Activated T-helper 2 cell treated with anti-CD3 and anti-CD28 coated beads, Interferon-gamma antibody, Interleukin-2, Interleukin-4, amounts not matched to agents 10 μg/mL and 5 μg/mL and 100 μg/mL, durations not matched to agents 14 hours and 24 hours and 36 hours (primary cell): ENCODE data around the gene CIDEC. TPM values are rescaled to one million over a fixed set of nuclear protein-coding genes. Genes with fewer than 3 reads are reported as not detected.
"Not testable (repeated sequence)": the region's sequence is repeated elsewhere in the genome, so short reads cannot be mapped to it uniquely, and the experiment has no call there.

Experiments
- DNase-seq: peaks from one replicate; pipeline ENCODE4 v3.0.0; 2021; ENCODE audit warnings: low spot score
- H3K27ac Mint-ChIP-seq: one replicate; pipeline ENCODE4 v1.8.0; 2021; ENCODE audit warnings: mixed read lengths
- H3K27me3 Mint-ChIP-seq: one replicate; pipeline ENCODE4 v1.8.0; 2021; ENCODE audit warnings: low read depth, mixed read lengths
- H3K36me3 Mint-ChIP-seq: one replicate; pipeline ENCODE4 v1.8.0; 2021; ENCODE audit warnings: low read depth, mixed read lengths
- H3K4me1 Mint-ChIP-seq: one replicate; pipeline ENCODE4 v1.8.0; 2021; ENCODE audit warnings: low read depth, mixed read lengths
- H3K4me3 Mint-ChIP-seq: one replicate; pipeline ENCODE4 v1.8.0; 2021; ENCODE audit warnings: low read depth, mild to moderate bottlenecking, moderate library complexity, mixed read lengths
- H3K9me3 Mint-ChIP-seq: one replicate; pipeline ENCODE4 v1.8.0; 2021; ENCODE audit warnings: mixed read lengths
- intact Hi-C: fragments of 100-400 bp; cut with micrococcal nuclease; formaldehyde crosslinking; loops from one replicate; pipeline ENCODE4 v1.15.1; 2023
- total RNA-seq: library from RNA; stranded (reverse); gene quantifications from 2 replicates; pipeline ENCODE4 v1.2.3, GENCODE V29; 2022

CIDEC gene
- total RNA-seq, 1 donor from 2014 or later = not detected

DNA sequence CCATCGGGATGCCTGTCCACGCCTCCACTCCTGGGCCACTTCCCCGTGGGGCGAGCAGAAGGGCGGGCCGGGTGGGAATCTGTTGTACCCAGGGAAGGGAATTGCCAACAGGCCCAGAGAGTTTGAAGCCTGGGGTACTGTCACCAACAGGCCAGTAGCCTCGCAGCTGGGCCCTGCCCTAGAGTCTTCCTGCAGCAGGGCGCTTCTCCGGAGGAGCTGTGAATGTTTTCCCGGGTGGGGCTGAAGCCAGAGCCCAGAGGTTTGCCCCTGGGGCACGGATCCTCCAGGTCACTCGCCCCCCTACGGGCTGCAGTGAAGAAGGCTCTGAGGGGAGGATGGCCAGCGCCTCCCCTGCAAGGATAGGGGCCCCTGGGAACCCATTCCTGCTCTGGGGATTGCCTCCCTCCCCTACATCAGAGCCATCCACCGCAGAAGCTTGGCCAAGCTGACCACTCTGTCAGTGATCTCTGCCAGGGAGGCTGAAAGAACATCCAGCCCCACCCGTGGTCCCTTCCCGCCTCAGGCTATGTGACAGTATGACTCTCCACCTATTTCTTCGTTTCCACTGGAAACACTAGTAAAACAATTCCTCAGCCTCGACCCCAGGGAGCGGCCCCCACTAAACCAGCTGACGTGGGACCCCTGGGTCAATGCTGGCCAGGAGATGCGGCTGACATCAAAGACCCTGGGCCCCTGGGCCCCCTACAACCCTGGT is 16.8 kb downstream of the CIDEC start:
- H3K4me3 Mint-ChIP-seq = no peak overlapping the region
- intact Hi-C loops = no loop called here
- peaks cover 9% of the 10 kb centered on the region for H3K27me3 Mint-ChIP-seq
- H3K27ac Mint-ChIP-seq = no peak overlapping the region
- no peak for DNase-seq
- H3K36me3 Mint-ChIP-seq = no peaks in the 10 kb centered on the region
- H3K9me3 Mint-ChIP-seq = no peaks in the 10 kb centered on the region
- H3K4me1 Mint-ChIP-seq = no peaks in the 10 kb centered on the region

DNA sequence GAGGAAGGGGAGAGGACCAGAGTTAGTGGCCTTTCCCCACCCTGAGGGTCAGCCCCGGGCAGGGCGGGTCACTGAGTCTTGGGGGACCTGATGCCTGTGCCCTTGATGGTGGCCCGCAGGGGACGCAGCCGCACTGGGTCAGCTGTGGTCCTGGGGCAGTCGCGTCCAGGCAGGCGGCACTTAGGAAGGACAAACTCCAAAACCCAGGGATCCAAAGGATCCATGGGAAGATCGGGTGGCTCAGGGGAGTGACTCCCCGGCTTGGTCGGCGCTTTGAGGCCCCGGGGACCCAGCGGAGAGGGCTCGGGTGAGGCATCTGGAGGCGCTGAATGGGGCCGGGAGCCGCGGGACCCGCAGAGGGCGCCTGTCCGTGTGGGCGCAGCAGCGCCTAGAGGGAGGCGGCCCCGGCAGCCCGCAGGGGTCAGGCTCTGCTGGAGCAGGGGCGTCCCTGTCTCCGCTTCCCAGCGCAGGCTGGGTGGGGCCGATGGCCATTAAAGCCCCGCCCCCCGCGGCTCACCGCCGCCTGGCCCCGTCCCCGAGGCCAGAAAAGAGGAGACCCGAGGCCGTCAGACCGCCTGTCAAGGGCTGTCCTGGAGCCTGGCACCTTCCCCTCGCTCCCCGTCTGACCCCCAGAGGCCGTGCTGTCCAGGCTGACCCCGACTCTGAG is 17.5 kb downstream of the CIDEC start:
- Mint-ChIP-seq H3K9me3 (no peaks in the 10 kb centered on the region), H3K36me3 (no peaks in the 10 kb centered on the region), H3K4me1 (no peaks in the 10 kb centered on the region), H3K27me3 (peaks cover 9% of the 10 kb centered on the region), H3K27ac (no peak overlapping the region), H3K4me3 (peak overlapping the region; percentile 8)
- DNase-seq = no peak
- intact Hi-C loops = no loop called here

- no peaks in the 10 kb centered on the region for H3K9me3 Mint-ChIP-seq
Observed at GRCh38 chr3:9861626-9862130, 18.4 kb downstream of the CIDEC start.

GRCh38 chr3:9861201-9861600 is 18.9 kb downstream of the CIDEC start:
- Mint-ChIP-seq H3K4me3 (no peak overlapping the region), H3K27ac (no peak overlapping the region), H3K4me1 (no peaks in the 10 kb centered on the region), H3K36me3 (no peaks in the 10 kb centered on the region), H3K9me3 (no peaks in the 10 kb centered on the region), H3K27me3 (peaks cover 9% of the 10 kb centered on the region)
- no peak for DNase-seq
- intact Hi-C loops = no loop called here

More at GRCh38 chr3:9861626-9862130, 18.4 kb downstream of the CIDEC start:
- no peak overlapping the region for H3K27ac Mint-ChIP-seq
- intact Hi-C loops = no loop called here
- H3K4me3 Mint-ChIP-seq = no peak overlapping the region
- DNase-seq = no peak
- H3K27me3 Mint-ChIP-seq = peaks cover 9% of the 10 kb centered on the region
- H3K36me3 Mint-ChIP-seq = no peaks in the 10 kb centered on the region
- no peaks in the 10 kb centered on the region for H3K4me1 Mint-ChIP-seq

GRCh38 chr3:9859530-9860025 is 20.5 kb downstream of the CIDEC start:
- Mint-ChIP-seq H3K9me3 (no peaks in the 10 kb centered on the region), H3K36me3 (no peaks in the 10 kb centered on the region), H3K27ac (no peak overlapping the region), H3K27me3 (peaks cover 9% of the 10 kb centered on the region), H3K4me1 (no peaks in the 10 kb centered on the region), H3K4me3 (no peak overlapping the region)
- DNase-seq = no peak
- intact Hi-C loops = no loop called here

DNA sequence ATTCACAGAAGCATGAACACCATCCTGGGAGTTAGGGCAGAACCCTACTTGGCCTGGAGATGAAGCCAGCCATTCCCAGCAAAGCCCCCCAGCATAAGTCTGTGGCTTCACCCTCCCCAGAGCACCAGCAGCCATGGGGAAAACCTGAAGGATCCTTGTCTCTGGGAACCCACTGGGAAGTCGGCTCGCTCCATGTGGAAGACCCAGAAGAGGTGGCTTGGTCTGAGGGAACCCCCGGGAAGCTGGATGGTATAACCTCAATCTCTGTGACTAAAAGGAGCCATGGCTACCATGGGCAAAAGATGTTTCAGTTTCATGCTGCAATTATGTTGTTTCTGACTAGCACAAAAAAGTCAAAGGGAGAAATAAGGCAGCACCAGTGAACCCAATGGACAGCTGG is 24.5 kb downstream of the CIDEC start:
- H3K27me3 Mint-ChIP-seq = peaks cover 22% of the 10 kb centered on the region
- H3K27ac Mint-ChIP-seq = no peak overlapping the region
- H3K4me1 Mint-ChIP-seq = peaks cover 6% of the 10 kb centered on the region
- intact Hi-C loops = no loop called here
- H3K36me3 Mint-ChIP-seq = no peaks in the 10 kb centered on the region
- no peak overlapping the region for H3K4me3 Mint-ChIP-seq
- no peaks in the 10 kb centered on the region for H3K9me3 Mint-ChIP-seq
- DNase-seq = no peak

- peaks cover 28% of the 10 kb centered on the region for H3K27me3 Mint-ChIP-seq
- H3K4me1 Mint-ChIP-seq, H3K36me3 Mint-ChIP-seq, intact Hi-C loops, H3K4me3 Mint-ChIP-seq, DNase-seq, H3K9me3 Mint-ChIP-seq, H3K27ac Mint-ChIP-seq: not testable (repeated sequence)
Observed at GRCh38 chr3:9854291-9854940, 25.6 kb downstream of the CIDEC start.

DNA sequence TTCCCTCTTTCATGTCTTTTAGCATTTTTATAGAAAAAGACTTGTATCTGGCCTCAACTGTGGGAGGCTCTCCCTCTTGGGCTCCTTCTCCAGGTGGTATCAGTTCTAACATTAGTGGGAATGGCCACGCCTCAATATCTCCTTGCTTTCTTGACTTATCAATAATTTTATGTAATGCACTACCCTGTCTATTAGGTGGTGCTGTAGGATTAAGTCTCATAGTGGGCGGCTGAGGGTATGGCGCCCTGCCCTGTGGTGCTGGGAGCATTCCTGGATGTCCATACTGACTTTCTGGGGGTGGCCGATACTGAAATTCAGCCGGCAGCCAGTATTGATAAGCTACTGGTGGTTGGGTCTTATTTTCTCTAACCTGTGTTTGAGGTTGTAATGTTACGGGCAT is 27.5 kb downstream of the CIDEC start:
- Mint-ChIP-seq H3K36me3 (no peaks in the 10 kb centered on the region), H3K4me1 (peaks cover 7% of the 10 kb centered on the region), H3K27me3 (peaks cover 28% of the 10 kb centered on the region), H3K4me3 (no peak overlapping the region), H3K27ac (no peak overlapping the region), H3K9me3 (no peaks in the 10 kb centered on the region)
- intact Hi-C loops = no loop called here
- DNase-seq = no peak

- H3K9me3 Mint-ChIP-seq, H3K27ac Mint-ChIP-seq, H3K4me1 Mint-ChIP-seq, H3K36me3 Mint-ChIP-seq, intact Hi-C loops, H3K4me3 Mint-ChIP-seq, DNase-seq: not testable (repeated sequence)
- peaks cover 28% of the 10 kb centered on the region for H3K27me3 Mint-ChIP-seq
Observed at GRCh38 chr3:9851926-9852325, 28.1 kb downstream of the CIDEC start.

DNA sequence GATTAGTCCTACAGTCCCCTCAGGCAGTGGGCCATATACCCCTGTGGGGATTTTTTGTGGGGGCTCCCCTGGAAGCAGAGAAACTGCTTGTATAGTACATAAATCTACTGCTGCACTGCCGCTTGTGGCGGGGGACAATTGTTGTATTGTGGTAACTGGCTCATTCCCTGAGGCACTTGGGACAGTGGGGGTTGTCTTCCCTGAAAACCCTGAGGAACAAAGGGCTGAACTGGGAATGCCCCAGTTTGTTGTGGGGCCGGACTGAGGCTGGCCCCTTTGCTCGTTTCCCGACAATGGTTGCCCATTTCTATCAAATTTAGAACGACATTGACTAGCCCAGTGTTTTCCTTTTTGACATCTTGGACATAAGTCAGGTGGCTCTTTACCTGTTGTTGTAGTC is 28.7 kb downstream of the CIDEC start:
- H3K9me3 Mint-ChIP-seq, H3K4me3 Mint-ChIP-seq, H3K4me1 Mint-ChIP-seq, intact Hi-C loops, H3K36me3 Mint-ChIP-seq, DNase-seq, H3K27ac Mint-ChIP-seq: not testable (repeated sequence)
- H3K27me3 Mint-ChIP-seq = peaks cover 28% of the 10 kb centered on the region

DNA sequence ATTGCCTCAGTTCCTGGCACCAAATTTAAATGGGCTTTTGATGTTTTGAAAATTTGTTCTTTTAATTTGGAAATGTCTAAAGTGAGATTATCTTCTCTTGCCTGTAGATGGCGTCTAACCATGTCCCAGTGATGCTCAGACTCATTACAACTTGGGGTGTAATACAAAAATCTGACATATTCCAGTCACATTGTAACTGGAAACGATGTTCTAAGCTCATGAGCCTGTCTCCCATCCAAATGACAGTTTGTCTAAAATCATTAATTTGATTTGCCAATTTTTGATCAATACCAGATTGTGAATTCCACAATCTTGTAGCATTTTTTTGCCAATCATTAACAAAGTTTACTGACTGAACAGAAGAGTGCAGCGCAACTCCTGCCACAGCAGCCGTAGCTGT is 31.2 kb downstream of the CIDEC start:
- Mint-ChIP-seq H3K27me3 (peaks cover 28% of the 10 kb centered on the region), H3K4me1 (peaks cover 11% of the 10 kb centered on the region)
- intact Hi-C loops, H3K36me3 Mint-ChIP-seq, H3K27ac Mint-ChIP-seq, H3K4me3 Mint-ChIP-seq, H3K9me3 Mint-ChIP-seq, DNase-seq: not testable (repeated sequence)

DNA sequence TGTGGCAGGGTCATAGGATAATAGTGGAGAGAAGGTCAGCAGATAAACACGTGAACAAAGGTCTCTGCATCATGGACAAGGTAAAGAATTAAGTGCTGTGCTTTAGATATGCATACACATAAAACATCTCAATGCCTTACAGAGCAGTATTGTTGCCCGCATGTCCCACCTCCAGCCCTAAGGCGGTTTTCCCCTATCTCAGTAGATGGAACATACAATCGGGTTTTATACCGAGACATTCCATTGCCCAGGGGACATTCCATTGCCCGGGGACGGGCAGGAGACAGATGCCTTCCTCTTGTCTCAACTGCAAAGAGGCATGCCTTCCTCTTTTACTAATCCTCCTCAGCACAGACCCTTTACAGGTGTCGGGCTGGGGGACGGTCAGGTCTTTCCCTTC is 32.2 kb downstream of the CIDEC start:
- H3K4me3 Mint-ChIP-seq, H3K4me1 Mint-ChIP-seq, intact Hi-C loops: not testable (repeated sequence)

More for the DNA sequence above, 32.2 kb downstream of the CIDEC start:
- H3K27ac Mint-ChIP-seq, H3K36me3 Mint-ChIP-seq, H3K9me3 Mint-ChIP-seq, DNase-seq: not testable (repeated sequence)
- H3K27me3 Mint-ChIP-seq = peaks cover 23% of the 10 kb centered on the region
